HG02571 (cell line): ENCODE measurements around the gene DMRT1.
A peak's percentile ranks its signal among the peaks of the same experiment; 100 is the strongest.
"Not testable (repeated sequence)": the region's sequence is repeated elsewhere in the genome, so short reads cannot be mapped to it uniquely, and the experiment has no call there.

ENCODE experiments used
- ATAC-seq: cut with Tn5 transposase; IDR thresholded peaks from one replicate; pipeline ENCODE4 v1.9.1; 2021; ENCODE audit warnings: mild to moderate bottlenecking, moderate library complexity; ENCODE audit not compliant: unreplicated experiment

The DMRT1 gene

DNA sequence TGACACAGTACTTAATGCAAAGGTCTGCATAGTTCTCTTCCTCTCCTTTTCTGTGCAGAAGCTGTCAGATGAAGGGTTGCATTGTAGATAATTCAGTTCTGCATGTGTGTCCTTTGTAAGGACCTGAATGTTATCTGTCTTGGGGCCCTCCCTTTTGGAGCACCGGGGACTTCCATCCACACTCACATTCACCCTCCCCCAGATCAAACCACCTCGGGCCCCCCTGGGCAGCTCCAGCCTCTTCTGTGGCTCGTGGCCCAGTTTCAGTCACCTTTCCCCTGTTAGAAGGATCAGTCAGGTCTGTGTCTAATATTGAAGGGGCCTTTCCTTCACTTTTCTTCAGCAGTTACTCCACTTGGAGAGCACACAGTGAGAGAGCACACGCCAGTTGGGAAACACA lies 11.0 kb downstream of the DMRT1 start:
- no peak for ATAC-seq

DNA sequence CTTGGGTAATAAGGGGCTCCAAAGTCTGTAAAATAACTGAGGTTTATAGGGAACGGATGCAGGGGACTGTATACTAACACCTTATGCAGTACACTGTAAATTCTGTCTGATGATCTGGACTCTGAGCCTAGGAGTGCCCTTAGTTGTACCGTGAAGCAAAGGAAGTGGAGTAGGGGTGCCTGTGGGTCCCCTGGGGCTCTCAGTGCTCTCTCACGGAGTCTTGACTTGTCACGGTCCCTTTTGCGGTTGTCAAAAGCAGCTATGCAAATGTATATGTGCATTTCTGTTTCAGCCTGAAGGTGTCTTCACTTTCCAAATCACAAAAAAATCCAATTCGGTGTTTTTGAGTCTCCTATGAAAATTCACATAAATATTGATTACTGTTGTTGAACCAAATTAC lies 17.8 kb downstream of the DMRT1 start:
- peak; percentile 95 for ATAC-seq

DNA sequence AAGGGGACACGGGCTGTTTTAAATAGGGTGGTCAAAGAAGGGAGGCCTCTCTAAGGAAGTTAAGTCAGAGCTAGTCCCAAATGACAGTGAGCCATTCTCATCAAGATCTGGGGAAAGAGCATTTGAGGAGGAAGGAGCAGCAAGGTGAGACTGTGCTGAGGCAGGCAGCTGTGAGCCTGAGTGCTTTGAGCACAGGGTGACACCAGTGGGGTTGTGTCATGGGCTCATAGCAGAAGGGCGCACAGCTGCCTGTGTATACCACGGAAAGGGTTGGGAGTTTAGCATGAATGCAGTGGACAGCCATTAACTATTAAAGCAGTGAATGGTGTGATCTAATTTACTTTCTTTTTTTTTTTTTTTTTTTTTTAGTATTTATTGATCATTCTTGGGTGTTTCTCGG lies 19.2 kb downstream of the DMRT1 start:
- ATAC-seq: no peak

DNA sequence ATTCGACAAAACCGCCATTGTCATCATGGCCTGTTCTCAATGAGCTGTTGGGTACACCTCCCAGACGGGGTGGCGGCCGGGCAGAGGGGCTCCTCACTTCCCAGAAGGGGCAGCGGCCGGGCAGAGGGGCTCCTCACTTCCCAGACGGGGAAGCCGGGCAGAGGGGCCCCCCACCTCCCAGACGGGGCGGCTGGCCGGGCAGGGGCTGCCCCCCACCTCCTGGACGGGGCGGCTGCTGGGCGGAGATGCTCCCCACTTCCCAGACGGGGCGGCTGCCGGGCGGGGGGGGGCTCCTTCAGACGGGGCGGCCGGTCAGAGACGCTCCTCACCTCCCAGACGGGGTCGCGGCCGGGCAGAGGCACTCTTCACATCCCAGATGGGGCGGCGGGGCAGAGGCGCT lies 20.0 kb downstream of the DMRT1 start:
- ATAC-seq: not testable (repeated sequence)

DNA sequence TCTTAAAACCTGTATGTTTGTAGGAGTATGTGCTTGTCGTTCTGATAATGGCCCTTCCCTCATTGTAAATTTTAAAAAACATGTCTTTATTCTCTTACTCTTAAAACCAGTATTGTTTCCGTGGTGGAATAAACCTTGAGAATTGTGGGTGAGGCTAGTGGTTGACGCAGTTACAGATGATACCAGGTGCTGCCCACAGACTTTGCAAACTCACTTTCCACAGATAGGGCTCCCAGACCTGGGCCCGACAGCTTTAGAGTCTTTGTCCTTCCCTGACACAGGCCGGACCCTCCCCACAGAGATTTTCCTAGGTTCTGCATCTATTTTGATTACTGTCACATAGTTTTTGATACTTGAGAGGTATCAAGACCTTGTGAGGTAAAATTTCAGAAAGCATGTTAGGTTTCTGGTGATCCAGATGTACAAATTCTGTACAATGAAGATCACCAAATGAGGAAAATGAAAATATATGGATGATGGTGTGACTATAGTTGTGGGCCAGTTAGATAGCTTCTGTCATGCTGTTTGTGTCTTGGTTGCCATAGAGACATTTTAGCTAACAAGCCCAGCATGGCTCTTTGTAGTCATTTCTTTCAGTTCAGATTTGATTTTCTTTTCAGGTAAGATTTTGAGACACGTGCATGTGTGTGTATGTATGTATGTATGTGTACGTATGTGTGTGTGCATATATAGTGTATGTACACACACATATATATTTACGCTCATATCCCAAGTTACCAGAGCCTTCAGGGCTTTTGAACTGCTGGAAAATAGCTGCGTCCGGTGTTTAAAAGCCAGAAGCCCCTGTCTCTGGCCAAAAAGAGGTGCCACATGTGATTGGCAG lies 33.8 kb downstream of the DMRT1 start:
- ATAC-seq: no peak

DNA sequence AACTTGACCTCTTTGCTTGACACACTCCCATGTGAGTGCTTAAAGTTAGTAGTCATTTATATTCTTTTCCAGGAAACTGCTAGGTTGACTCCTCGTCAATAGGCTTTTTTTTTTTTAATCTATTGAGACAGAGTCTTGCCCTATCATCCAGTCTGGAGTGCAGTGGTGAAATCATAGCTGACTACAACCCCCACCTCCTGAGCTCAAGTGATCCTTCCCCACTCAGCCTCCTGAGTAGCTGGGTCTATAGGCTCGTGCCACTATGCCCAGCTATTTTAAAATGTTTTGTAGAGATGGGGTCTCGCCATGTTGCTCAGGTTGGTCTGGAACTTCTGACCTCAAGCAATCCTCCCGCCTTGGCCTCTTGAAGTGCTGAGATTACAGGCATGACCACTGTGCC lies 34.9 kb downstream of the DMRT1 start:
- ATAC-seq: no peak

DNA sequence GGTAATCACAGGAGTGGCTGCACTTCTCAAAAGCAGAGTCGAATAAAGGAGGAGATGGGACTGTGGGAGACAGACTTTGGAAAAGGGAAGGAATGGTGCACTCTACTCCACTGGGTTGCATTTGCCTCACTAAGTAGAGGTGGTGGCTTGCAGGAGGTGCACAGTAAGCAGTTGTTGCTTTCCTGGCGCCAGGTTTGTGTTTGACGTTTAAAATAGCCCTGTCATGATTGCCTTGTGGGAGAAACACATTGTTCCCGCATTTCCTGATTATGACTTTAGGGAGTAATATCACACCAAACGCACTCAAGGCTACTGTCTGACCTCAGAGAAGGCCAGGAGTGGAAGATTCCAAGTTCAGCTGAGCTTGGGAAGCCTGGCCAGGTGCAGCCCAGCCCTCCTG lies 36.7 kb downstream of the DMRT1 start:
- no peak for ATAC-seq

DNA sequence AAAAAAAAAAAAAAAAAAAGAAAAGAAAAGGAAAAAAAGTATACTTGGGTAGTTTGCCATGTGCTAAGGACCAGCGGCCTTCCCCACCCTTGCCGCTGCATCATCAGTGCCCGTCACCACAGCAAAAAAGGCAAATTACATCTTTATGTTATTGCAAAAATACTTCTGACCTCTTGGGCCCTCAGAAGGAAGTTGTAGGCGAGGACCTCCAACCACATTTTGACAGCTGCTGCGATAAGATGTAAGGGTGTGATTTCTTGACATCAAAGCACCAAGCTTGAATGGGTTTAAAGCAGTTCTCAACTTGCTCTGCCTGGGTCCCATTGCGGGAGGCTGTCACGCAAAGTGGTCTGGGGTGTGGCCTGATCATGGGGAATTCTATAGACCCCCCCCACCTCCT lies 39.2 kb downstream of the DMRT1 start:
- ATAC-seq: no peak

DNA sequence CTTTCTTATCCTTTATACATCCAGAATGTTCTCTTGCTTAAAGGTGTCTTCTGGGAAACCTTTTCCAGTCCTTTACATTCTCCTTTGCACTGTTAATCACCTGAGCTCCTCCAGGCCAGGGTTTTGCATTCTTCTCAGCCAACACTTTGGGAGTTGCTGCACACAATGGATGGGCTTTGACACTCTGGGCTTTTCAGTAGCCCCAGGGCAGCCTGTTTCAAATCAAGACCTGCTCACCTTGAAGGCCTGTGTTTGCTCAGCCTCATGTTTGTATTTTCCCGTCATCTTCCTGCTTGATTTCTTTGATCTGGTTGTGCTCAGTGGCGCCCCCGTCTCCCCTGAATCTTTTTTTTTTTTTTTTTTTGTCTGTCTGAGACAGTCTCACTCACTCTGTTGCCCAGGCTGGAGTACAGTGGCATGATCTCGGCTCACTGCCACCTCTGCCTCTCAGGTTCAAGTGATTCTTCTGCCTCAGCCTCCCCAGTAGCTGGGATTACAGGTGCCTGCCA lies 41.0 kb downstream of the DMRT1 start:
- ATAC-seq: no peak

DNA sequence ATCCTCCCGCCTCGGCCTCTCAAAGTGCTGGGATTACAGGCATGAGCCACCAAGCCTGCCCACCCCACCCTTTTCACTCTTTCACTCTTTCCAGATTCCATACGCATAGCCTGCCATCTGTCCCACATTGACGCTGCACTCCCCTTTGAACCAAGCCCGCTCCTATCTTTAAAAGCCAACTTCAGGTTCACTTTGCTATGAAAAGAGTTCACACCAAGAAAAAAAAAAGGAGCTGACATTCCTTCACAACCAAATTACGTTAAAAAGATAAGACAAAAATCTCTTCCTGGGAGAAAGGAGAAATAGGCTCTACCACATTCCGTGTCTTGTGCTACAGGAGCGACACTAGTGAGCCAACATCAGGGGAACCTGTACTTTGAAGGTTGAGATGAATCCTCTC lies 41.5 kb downstream of the DMRT1 start:
- ATAC-seq: no peak

DNA sequence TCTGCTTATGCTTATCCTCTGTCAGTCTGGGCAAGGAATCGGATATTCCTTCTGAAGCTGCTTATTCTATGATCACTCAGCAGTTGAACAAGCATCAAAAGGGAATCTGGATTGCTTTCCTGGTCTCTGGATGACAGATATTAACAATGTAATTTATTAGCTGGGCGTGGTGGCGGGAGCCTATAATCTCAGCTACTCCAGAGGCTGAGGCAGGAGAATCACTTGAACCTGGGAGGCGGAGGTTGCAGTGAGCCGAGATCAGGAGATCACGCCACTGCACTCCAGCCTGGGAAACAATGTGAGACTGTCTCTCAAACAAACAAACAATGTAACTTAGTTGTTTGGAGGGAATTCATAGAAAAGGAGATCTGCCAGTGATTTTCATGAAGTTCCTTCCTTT lies 45.4 kb downstream of the DMRT1 start:
- no peak for ATAC-seq

DNA sequence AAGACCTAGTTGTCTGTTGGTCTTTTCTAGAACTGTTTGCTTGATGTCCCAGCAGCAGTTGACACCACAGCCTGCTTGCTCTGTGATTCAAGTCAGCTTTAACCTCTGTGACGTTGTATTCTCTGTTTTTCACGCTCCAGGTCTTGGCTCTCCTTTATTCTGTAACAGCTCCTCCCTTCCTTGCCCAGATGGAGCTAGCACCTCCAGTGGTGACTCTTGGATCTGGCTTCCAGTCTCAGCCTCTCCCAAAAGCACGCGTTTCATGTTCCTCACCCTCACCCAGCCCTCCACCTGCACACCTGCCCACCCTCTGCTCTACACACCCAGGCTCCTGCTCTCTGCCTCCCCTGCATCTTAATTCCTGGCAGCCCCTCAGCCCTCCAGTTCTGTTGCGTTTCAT lies 50.6 kb downstream of the DMRT1 start:
- no peak for ATAC-seq

DNA sequence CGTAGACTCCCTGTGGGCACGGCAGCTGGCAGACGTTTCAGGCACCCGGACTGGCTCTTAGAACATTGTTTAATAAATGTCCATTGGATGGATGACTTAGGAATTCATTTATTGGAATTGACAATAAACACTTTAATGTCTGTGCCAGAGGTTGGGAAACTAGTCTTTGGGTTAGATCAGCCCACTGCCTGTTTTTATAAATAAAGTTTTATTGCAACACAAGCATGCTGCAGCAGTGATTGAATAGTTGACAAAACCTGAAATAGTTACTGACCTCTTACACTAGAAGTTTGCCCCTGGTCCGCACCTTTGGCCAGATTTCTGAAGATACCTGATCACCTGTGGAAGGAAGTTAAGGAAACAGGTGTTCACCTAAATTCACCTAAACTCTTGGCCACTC lies 51.6 kb downstream of the DMRT1 start:
- ATAC-seq: no peak

DNA sequence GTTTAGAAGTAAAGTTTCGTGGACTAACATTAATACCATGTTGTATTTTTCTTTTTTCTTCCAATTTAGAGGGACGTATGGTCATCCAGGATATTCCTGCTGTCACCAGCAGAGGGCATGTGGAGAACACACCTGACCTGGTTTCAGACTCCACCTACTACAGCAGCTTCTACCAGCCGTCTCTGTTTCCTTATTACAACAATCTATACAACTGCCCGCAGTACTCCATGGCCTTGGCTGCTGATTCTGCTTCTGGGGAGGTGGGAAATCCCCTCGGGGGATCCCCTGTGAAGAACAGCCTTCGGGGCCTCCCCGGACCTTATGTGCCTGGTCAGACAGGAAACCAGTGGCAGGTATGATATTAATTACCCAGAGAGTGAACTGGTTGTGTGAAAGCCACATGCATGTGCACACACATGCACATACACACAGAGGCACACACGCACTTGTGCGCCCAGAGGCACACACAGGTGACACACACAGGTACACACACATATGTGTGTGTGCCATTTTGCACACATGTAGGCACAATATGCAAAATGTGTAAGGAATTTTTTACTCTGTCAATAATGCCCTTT lies 52.4 kb downstream of the DMRT1 start:
- ATAC-seq: peak; percentile 99

DNA sequence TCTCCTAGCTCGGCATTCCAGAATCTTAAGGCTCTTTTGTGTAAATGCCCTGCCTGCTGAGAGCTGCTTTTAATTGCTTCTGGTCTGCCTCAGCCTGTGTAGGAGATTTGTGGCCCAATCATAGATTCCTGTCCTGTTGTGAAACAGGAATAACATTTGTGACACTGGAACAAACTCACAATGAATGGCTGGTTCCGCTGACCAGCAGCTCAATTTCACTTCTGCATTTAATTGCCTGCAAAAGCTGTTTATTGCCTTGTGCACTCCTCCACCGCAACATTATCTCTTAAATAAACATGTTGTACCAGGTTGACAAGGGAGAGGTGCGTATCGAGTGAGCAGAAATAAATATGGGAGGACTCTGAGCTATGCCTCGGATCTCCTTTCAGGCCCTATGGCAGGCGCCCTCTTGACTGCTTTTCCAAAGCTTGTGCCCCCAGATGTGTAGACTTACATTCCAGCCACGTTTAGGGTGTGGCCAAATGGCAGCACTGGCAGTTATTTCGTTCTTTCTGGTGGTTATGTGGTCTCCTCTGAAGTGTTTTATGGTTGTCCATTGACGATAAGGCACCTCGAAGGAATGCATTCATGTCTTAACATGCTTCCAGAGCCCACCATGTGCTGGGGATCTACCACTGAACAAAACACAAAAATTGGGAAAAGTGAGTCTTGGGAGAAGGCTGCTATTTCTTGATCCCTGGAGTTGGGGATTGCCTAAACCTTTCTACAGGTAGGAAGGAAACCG lies 58.1 kb downstream of the DMRT1 start:
- ATAC-seq: no peak

DNA sequence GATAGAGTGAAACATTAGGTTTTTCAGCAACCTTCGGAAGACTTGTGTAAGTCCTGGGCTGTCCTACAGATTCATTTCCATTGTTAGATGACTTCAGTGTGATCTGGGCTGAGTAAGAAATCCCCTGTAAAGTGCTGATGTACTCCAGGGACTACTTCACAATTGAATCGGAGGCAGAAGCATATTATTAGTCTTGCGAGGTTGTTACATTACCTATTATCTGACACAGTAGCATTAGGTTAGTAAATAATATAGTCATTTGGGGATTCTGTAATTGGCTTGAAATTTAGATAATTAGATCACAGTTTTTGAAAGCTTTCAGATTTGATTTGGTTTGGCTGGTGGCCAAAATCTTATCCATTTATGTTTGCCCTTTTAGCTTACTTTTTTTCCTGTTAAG lies 62.4 kb downstream of the DMRT1 start:
- no peak for ATAC-seq

DNA sequence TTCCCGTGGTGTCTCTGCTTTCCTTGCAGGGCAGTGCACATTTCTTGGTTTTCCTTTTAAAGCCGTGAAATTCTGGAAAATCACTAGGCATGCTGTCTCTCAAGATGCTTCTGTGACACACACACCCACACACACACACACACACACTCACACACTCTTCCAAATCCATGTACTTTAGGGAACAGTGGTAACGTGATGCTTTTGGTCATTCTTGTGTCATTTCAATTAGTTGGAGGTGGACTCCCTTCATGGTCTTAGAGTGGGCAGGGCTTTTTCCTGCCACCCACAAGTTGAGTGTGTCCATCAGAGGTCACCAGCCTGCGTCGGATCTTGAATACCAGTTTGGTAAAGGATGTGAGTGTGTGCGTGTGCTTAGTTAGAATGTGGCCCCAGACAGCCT lies 64.4 kb downstream of the DMRT1 start:
- ATAC-seq: no peak

DNA sequence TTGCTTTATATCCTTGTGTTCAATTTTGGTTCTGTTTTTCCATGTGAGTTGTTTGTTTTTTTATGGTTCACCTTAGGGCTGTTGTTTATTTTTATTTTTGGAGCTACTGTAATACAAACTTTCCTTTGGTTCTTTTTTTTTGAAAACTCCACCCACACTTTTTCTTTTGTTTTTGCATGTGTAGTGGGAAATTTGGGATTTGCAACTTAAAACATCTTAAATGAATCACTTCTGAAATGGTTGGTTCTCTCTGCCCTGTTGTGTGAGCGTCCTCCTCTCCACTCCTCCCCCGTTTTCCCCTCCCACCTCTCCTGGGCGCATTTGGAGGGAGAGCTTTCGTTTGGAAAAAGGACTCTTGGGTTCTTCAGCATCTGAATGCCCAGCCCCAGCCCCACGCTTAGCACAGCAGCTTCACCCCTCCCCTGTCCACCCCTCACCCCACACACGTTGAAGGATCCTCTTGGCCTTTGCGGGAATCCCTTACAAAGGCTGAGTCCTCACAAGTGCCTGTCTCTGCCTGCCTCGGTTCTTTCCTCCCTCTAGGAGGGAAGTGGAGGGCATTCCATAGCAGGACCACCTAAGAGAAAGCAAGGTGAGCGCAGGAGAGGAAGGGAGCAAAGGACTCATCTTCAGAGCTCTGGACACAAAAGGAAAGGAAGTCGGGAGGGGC lies 67.2 kb downstream of the DMRT1 start:
- ATAC-seq: no peak

DNA sequence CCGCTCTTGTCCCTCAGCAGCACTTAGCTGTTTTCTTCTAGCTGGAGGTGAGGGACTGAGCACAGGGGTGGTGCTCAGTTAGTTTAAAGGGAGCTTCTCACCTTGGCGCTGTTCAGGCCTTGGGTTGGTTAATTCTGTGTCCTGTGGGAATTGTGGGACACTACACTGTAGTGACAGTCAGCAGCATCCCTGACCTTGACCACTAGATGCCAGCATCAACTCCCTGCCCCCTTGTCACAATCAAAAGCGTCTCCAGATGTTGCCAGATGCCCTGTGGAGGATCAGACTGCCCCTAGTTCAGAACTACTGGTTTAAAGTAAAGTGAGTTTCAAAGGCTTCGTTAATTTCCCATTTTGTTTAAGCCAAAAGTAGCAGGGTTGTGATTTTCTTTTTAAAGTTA lies 69.5 kb downstream of the DMRT1 start:
- ATAC-seq: no peak

DNA sequence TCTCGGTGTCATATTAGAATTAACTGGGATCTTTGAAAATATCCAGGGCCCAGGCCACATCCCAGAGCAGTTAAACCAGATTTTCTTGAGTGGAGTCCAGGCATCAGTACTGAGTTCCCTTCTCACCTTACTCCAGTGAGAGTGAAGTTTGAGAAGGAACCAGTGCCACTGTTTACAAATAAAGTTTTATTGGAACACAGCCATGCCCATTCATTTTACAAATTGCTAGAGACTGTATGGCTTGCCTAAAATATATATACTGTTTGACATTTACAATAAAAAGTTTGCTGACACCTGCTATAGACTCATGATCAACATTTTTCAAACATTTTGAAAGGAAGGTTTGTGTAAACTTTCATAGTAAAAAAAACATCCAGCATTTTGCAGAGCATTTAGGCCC lies 71.3 kb downstream of the DMRT1 start:
- no peak for ATAC-seq

DNA sequence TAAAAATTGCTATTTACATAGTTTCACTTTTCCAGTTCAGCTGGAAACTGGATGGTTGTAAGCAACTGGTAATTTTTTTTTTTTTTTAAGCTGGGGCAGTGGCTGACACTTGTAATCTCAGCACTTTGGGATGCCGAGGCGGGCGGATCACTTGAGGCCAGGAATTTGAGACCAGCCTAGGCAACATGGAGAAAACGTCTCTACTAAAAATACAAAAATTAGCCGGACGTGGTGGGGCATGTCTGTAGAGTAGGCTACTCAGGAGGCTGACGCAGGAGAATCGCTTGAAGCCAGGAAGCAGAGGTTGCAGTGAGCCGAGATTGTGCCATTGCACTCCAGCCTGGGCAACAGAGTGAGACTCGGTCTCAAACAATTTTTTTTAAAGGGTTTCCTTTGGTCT lies 72.0 kb downstream of the DMRT1 start:
- not testable (repeated sequence) for ATAC-seq
